Measurements from ENCODE around the gene SLC1A4.

Gene SLC1A4

GRCh38 chr2:64945973-64946768, 43.0 kb upstream of the SLC1A4 start:
- no peak for TF ChIP-seq CTCF (IDR thresholded peaks at IDR 0.05; ENCODE audit: low read length, missing control alignments)
- DNase-seq (ENCODE audit: low read depth), result no peak

GRCh38 chr2:64946769-64947247, 42.4 kb upstream of the SLC1A4 start:
- TF ChIP-seq CTCF (IDR thresholded peaks at IDR 0.05; ENCODE audit: low read length, missing control alignments), result no peak
- no peak for DNase-seq (ENCODE audit: low read depth)
- no peak overlapping the region for H3K4me3 ChIP-seq (replicated peaks; ENCODE audit: low read depth, low read length)

More at GRCh38 chr2:64945973-64946768, 43.0 kb upstream of the SLC1A4 start:
- no peak overlapping the region for H3K4me3 ChIP-seq (replicated peaks; ENCODE audit: low read depth, low read length)

- no peak for TF ChIP-seq CTCF (IDR thresholded peaks at IDR 0.05; ENCODE audit: low read length, missing control alignments)
- H3K4me3 ChIP-seq (replicated peaks; ENCODE audit: low read depth, low read length), result no peak overlapping the region
Observed at GRCh38 chr2:64947885-64948284, 41.3 kb upstream of the SLC1A4 start.

GRCh38 chr2:64950226-64951160, 38.7 kb upstream of the SLC1A4 start:
- no peak for TF ChIP-seq CTCF (IDR thresholded peaks at IDR 0.05; ENCODE audit: low read length, missing control alignments)
- no peak overlapping the region for H3K4me3 ChIP-seq (replicated peaks; ENCODE audit: low read depth, low read length)
- DNase-seq (ENCODE audit: low read depth), result no peak

More at GRCh38 chr2:64947885-64948284, 41.3 kb upstream of the SLC1A4 start:
- no peak for DNase-seq (ENCODE audit: low read depth)

- H3K4me3 ChIP-seq (replicated peaks; ENCODE audit: low read depth, low read length), result no peak overlapping the region
- no peak for TF ChIP-seq CTCF (IDR thresholded peaks at IDR 0.05; ENCODE audit: low read length, missing control alignments)
- no peak for DNase-seq (ENCODE audit: low read depth)
Observed at GRCh38 chr2:64951306-64951953, 37.8 kb upstream of the SLC1A4 start.

GRCh38 chr2:64952096-64952495, 37.1 kb upstream of the SLC1A4 start:
- no peak overlapping the region for H3K4me3 ChIP-seq (replicated peaks; ENCODE audit: low read depth, low read length)
- no peak for DNase-seq (ENCODE audit: low read depth)
- no peak for TF ChIP-seq CTCF (IDR thresholded peaks at IDR 0.05; ENCODE audit: low read length, missing control alignments)
